ENCODE data around the gene SMG6.
A peak's percentile ranks its signal among the peaks of the same experiment; 100 is the strongest.

The SMG6 gene

GRCh38 chr17:2060681-2061440, 242.7 kb downstream of the SMG6 start:
- no peak for DNase-seq (ENCODE audit: low spot score)

GRCh38 chr17:2060385-2060658, 243.3 kb downstream of the SMG6 start:
- no peak for DNase-seq (ENCODE audit: low spot score)

- DNase-seq (ENCODE audit: low spot score) = no peak
Observed at GRCh38 chr17:2059547-2060384, 243.8 kb downstream of the SMG6 start.

- peak; percentile 64 for DNase-seq (ENCODE audit: low spot score)
Observed at GRCh38 chr17:2058586-2059546, 244.7 kb downstream of the SMG6 start.

GRCh38 chr17:2057760-2058585, 245.6 kb downstream of the SMG6 start:
- DNase-seq (ENCODE audit: low spot score) = no peak

- no peak for DNase-seq (ENCODE audit: low spot score)
Observed at GRCh38 chr17:2057175-2057759, 246.3 kb downstream of the SMG6 start.

GRCh38 chr17:2056206-2057174, 247.1 kb downstream of the SMG6 start:
- DNase-seq (ENCODE audit: low spot score) = no peak

GRCh38 chr17:2055292-2056205, 248.0 kb downstream of the SMG6 start:
- no peak for DNase-seq (ENCODE audit: low spot score)

GRCh38 chr17:2054512-2055291, 248.9 kb downstream of the SMG6 start, which contains the start of gene HIC1:
TSS of gene HIC1 (plus strand) at chr17:2055103. CDS start at chr17:2056691, 1,588 bp downstream.
- peak; percentile 63 for DNase-seq (ENCODE audit: low spot score)

GRCh38 chr17:2054262-2054511, 249.4 kb downstream of the SMG6 start:
- no peak for DNase-seq (ENCODE audit: low spot score)

- peak; percentile 70 for DNase-seq (ENCODE audit: low spot score)
Observed at GRCh38 chr17:2053380-2054261, 250.0 kb downstream of the SMG6 start.

- no peak for DNase-seq (ENCODE audit: low spot score)
Observed at GRCh38 chr17:2051933-2052559, 251.5 kb downstream of the SMG6 start.

- no peak for DNase-seq (ENCODE audit: low spot score)
Observed at GRCh38 chr17:2051061-2051932, 252.3 kb downstream of the SMG6 start.

GRCh38 chr17:2050300-2051060, 253.1 kb downstream of the SMG6 start:
- no peak for DNase-seq (ENCODE audit: low spot score)
